ENCODE measurements around the gene GCGR. TPM values are rescaled to one million over a fixed set of nuclear protein-coding genes. Genes with fewer than 3 reads are reported as not detected.

The GCGR gene
- total RNA-seq, 4 donors from 2014 or later: not detected

- H3K9me3 ChIP-seq: no peaks in the 10 kb centered on the region
- no peak overlapping the region for H3K27ac ChIP-seq
- no peak for DNase-seq
- TF ChIP-seq POLR2A (IDR thresholded peaks at IDR 0.05) (no peak), CTCF (IDR thresholded peaks at IDR 0.05) (no peak)
- no peak overlapping the region for H3K4me3 ChIP-seq
- 45 to 61% methylated on average over 2 to 7 of the region's 24 CpGs for WGBS, 2 donors
- peaks cover 0 to 13% (median 0%) of the 10 kb centered on the region in 3 donors for H3K4me1 ChIP-seq
- H3K36me3 ChIP-seq: no peaks in the 10 kb centered on the region
- intact Hi-C loops (cut with DNase I): no loop called here
- peaks cover 0 to 89% (median 0%) of the 10 kb centered on the region in 4 donors for H3K27me3 ChIP-seq
These were observed 8.0 kb downstream of the GCGR start for GRCh38 chr17:81811705-81812570.

- 50 to 89% methylated on average over 4 to 11 of the region's 45 CpGs for WGBS, 2 donors
- H3K36me3 ChIP-seq: no peaks in the 10 kb centered on the region
- no peaks in the 10 kb centered on the region for H3K9me3 ChIP-seq
- H3K27ac ChIP-seq: no peak overlapping the region
- H3K27me3 ChIP-seq: peaks cover 0 to 87% (median 0%) of the 10 kb centered on the region in 4 donors
- TF ChIP-seq POLR2A (IDR thresholded peaks at IDR 0.05) (no peak), CTCF (IDR thresholded peaks at IDR 0.05) (no peak)
- no peak overlapping the region for H3K4me3 ChIP-seq
- DNase-seq: no peak
- intact Hi-C loops (cut with DNase I): no loop called here
- H3K4me1 ChIP-seq: peaks cover 0 to 13% (median 0%) of the 10 kb centered on the region in 3 donors
These were observed 8.8 kb downstream of the GCGR start for GRCh38 chr17:81812571-81813370.

- H3K4me3 ChIP-seq: no peak overlapping the region
- peaks cover 0 to 86% (median 0%) of the 10 kb centered on the region in 4 donors for H3K27me3 ChIP-seq
- intact Hi-C loops (cut with DNase I): no loop called here
- no peak overlapping the region for H3K27ac ChIP-seq
- WGBS, 2 donors: no CpG with 5 or more reads among the region's 15 CpGs
- no peaks in the 10 kb centered on the region for H3K9me3 ChIP-seq
- no peaks in the 10 kb centered on the region for H3K36me3 ChIP-seq
- peaks cover 0 to 13% (median 0%) of the 10 kb centered on the region in 3 donors for H3K4me1 ChIP-seq
- no peak for TF ChIP-seq CTCF (IDR thresholded peaks at IDR 0.05)
- TF ChIP-seq POLR2A (IDR thresholded peaks at IDR 0.05): no peak
- DNase-seq: no peak
These were observed 9.4 kb downstream of the GCGR start for GRCh38 chr17:81813371-81813684.

GRCh38 chr17:81813861-81814683 is 10.1 kb downstream of the GCGR start:
- Histone ChIP-seq H3K27me3 (peaks cover 0 to 79% (median 0%) of the 10 kb centered on the region in 4 donors), H3K36me3 (no peaks in the 10 kb centered on the region), H3K4me1 (peaks cover 0 to 13% (median 0%) of the 10 kb centered on the region in 3 donors), H3K9me3 (no peaks in the 10 kb centered on the region), H3K4me3 (no peak overlapping the region), H3K27ac (no peak overlapping the region)
- no peak for DNase-seq
- intact Hi-C loops (cut with DNase I): no loop called here
- TF ChIP-seq CTCF (IDR thresholded peaks at IDR 0.05) (no peak), POLR2A (IDR thresholded peaks at IDR 0.05) (no peak)
- WGBS, 2 donors: 78 to 88% methylated on average over 12 to 27 of the region's 41 CpGs

Measured in esophagus squamous epithelium (tissue), 5 donors.